IMR-90 (cell line): ENCODE data around the gene IGLL5. TPM values are rescaled to one million over a fixed set of nuclear protein-coding genes. Genes with fewer than 3 reads are reported as not detected.

Source experiments
- ATAC-seq: fragments of 200-7000 bp; cut with Tn5 transposase; 2 replicates; pipeline ENCODE4 v1.9.1; 2020; ENCODE audit warnings: low read depth, mild to moderate bottlenecking, moderate library complexity
- BruUV-seq: library from RNA; stranded (reverse); fragments of 400-500 nt; replicated peaks from 2 replicates; lab custom pipeline; 2021; lab: Mats Ljungman, UMichigan
- CTCF ChIA-PET: fragments of 300-600 bp; formaldehyde crosslinking; extraction: SDS; loops from one replicate; lab custom pipeline; 2021; ENCODE audit warnings: antibody characterized with exemption; lab: Yijun Ruan, JAX
- POLR2A ChIA-PET: fragments of 300-600 bp; sonication (Branson Sonifier 250); formaldehyde crosslinking; loops from one replicate; lab custom pipeline; 2022; ENCODE audit warnings: antibody characterized with exemption; ENCODE audit not compliant: unreplicated experiment; lab: Charles Lee
- DNase-seq: peaks from one replicate; pipeline ENCODE4 v3.0.0; 2013
- H2AFZ ChIP-seq: replicated peaks from 2 replicates; pipeline ENCODE3; 2013; ENCODE audit warnings: low read length, mild to moderate bottlenecking; ENCODE audit not compliant: poor library complexity
- H2AK5ac ChIP-seq: 2 replicates; pipeline ENCODE4 v1.6.1; 2013; ENCODE audit warnings: low read depth, low read length, inconsistent platforms
- H2AK9ac ChIP-seq: replicated peaks from 2 replicates; pipeline ENCODE3; 2013; ENCODE audit warnings: mild to moderate bottlenecking, low read depth, low read length, moderate library complexity; ENCODE audit not compliant: poor library complexity
- H2BK120ac ChIP-seq: 2 replicates; pipeline ENCODE4 v1.6.1; 2013; ENCODE audit warnings: low read depth, low read length, inconsistent platforms
- H2BK15ac ChIP-seq: 3 replicates; pipeline ENCODE4 v1.6.1; 2013; ENCODE audit warnings: low read depth, low read length, inconsistent platforms
- H2BK20ac ChIP-seq: 2 replicates; pipeline ENCODE4 v1.6.1; 2013; ENCODE audit warnings: low read depth, mild to moderate bottlenecking, inconsistent platforms, low read length, moderate library complexity
- H2BK5ac ChIP-seq: 2 replicates; pipeline ENCODE4 v1.6.1; 2013; ENCODE audit warnings: mild to moderate bottlenecking, low read depth, low read length, inconsistent platforms; ENCODE audit not compliant: poor library complexity, severe bottlenecking
- H3K14ac ChIP-seq: replicated peaks from 2 replicates; pipeline ENCODE4 v1.6.1; 2013; ENCODE audit warnings: low read depth, low read length, inconsistent platforms
- H3K18ac ChIP-seq: 2 replicates; pipeline ENCODE4 v1.6.1; 2013; ENCODE audit warnings: low read depth, low read length, control low read depth
- H3K23ac ChIP-seq: 2 replicates; pipeline ENCODE4 v1.6.1; 2013; ENCODE audit warnings: low read depth, low read length, inconsistent platforms
- H3K27ac ChIP-seq: 2 replicates; pipeline ENCODE4 v1.5.1; 2013; ENCODE audit warnings: mild to moderate bottlenecking, control low read depth, low read length; ENCODE audit not compliant: insufficient read depth
- H3K27me3 ChIP-seq: 2 replicates; pipeline ENCODE4 v1.6.1; 2013; ENCODE audit warnings: low read length; ENCODE audit not compliant: control insufficient read depth, insufficient read depth
- H3K36me3 ChIP-seq: 2 replicates; pipeline ENCODE4 v1.6.1; 2013; ENCODE audit warnings: low read length, mixed read lengths; ENCODE audit not compliant: control insufficient read depth, insufficient read depth
- H3K4ac ChIP-seq: 2 replicates; pipeline ENCODE4 v1.6.1; 2013; ENCODE audit warnings: low read depth, low read length, inconsistent platforms
- H3K4me1 ChIP-seq: 2 replicates; pipeline ENCODE4 v1.6.1; 2013; ENCODE audit warnings: low read length, mixed read lengths; ENCODE audit not compliant: control insufficient read depth, insufficient read depth
- H3K4me2 ChIP-seq: 2 replicates; pipeline ENCODE4 v1.6.1; 2013; ENCODE audit warnings: low read depth, mild to moderate bottlenecking, control low read depth, low read length, moderate library complexity
- H3K4me3 ChIP-seq: 2 replicates; pipeline ENCODE4 v1.5.1; 2013; ENCODE audit warnings: low read depth, mild to moderate bottlenecking, control low read depth, low read length, moderate library complexity; ENCODE audit not compliant: insufficient read depth
- H3K56ac ChIP-seq: 2 replicates; pipeline ENCODE4 v1.6.1; 2013; ENCODE audit warnings: low read length, inconsistent platforms; ENCODE audit not compliant: insufficient read depth; ENCODE audit errors: extremely low read depth
- H3K79me1 ChIP-seq, 2 experiments: 2 replicates each; pipeline ENCODE4 v1.6.1; 2013; ENCODE audit warnings: low read length in 2 of 2, inconsistent platforms in 1 of 2, low read depth in 1 of 2
- H3K9ac ChIP-seq: 2 replicates; pipeline ENCODE4 v1.6.1; 2013; ENCODE audit warnings: low read depth, low read length, control low read depth
- H3K9me1 ChIP-seq: 2 replicates; pipeline ENCODE4 v1.6.1; 2013; ENCODE audit warnings: low read length, inconsistent platforms; ENCODE audit not compliant: insufficient read depth
- H3K9me3 ChIP-seq: 2 replicates; pipeline ENCODE4 v1.6.1; 2013; ENCODE audit warnings: low read length; ENCODE audit not compliant: control insufficient read depth, insufficient read depth
- H4K20me1 ChIP-seq: 2 replicates; pipeline ENCODE4 v1.6.1; 2013; ENCODE audit warnings: low read length, inconsistent platforms; ENCODE audit not compliant: insufficient read depth
- H4K5ac ChIP-seq: 2 replicates; pipeline ENCODE4 v1.6.1; 2013; ENCODE audit warnings: mild to moderate bottlenecking, low read depth, low read length, control low read depth
- H4K8ac ChIP-seq, 2 experiments: 2 replicates each; pipeline ENCODE4 v1.6.1; 2013; ENCODE audit warnings: low read depth in 2 of 2, low read length in 2 of 2, control low read depth in 1 of 2, inconsistent platforms in 1 of 2
- H4K91ac ChIP-seq: 2 replicates; pipeline ENCODE4 v1.6.1; 2013; ENCODE audit warnings: low read depth, low read length, inconsistent platforms; ENCODE audit not compliant: insufficient read depth
- BHLHE40 ChIP-seq: fragments of 150-350 bp; IDR thresholded peaks from 2 replicates; pipeline ENCODE4 v1.6.1; 2016; ENCODE audit warnings: mild to moderate bottlenecking, low read depth, low read length
- CEBPB ChIP-seq: IDR thresholded peaks from 2 replicates; pipeline ENCODE4 v1.6.1; 2012; ENCODE audit warnings: low read depth, low read length, improper control_type of control experiment
- CHD1 ChIP-seq: IDR thresholded peaks from 2 replicates; pipeline ENCODE4 v1.6.1; 2012; ENCODE audit warnings: low read depth, low read length, improper control_type of control experiment
- FOS ChIP-seq: fragments of 150-350 bp; IDR thresholded peaks from 2 replicates; pipeline ENCODE4 v1.6.1; 2016; ENCODE audit warnings: low read depth, low read length
- MXI1 ChIP-seq: IDR thresholded peaks from 2 replicates; pipeline ENCODE4 v1.6.1; 2012; ENCODE audit warnings: low read depth, mild to moderate bottlenecking, low read length, moderate library complexity, borderline replicate concordance
- NFE2L2 ChIP-seq: fragments of 150-350 bp; IDR thresholded peaks from 2 replicates; pipeline ENCODE4 v1.6.1; 2016; ENCODE audit warnings: low read depth, mild to moderate bottlenecking, low read length
- POLR2A ChIP-seq: IDR thresholded peaks from 2 replicates; pipeline ENCODE4 v1.6.1; 2012; ENCODE audit warnings: mild to moderate bottlenecking, low read depth, low read length
- RAD21 ChIP-seq: IDR thresholded peaks from 2 replicates; pipeline ENCODE4 v1.6.1; 2012; ENCODE audit warnings: low read length, improper control_type of control experiment
- RCOR1 ChIP-seq: IDR thresholded peaks from 2 replicates; pipeline ENCODE4 v1.6.1; 2012; ENCODE audit warnings: mild to moderate bottlenecking, low read length, improper control_type of control experiment; ENCODE audit not compliant: insufficient replicate concordance
- RFX5 ChIP-seq: IDR thresholded peaks from 2 replicates; pipeline ENCODE4 v1.8.0; 2012; ENCODE audit warnings: low read depth, mild to moderate bottlenecking, low read length, moderate library complexity
- WGBS, 2 experiments: methylation state at CpG; one replicate each; pipeline versions ENCODE4 v1.1.5 to v1.1.7; 2013; ENCODE audit warnings: missing lambda C conversion rate in 2 of 2; ENCODE audit not compliant: insufficient read length in 1 of 2; ENCODE audit errors: extremely low coverage in 2 of 2; 5-methylcytosine and 5-hydroxymethylcytosine counted together
- dilution Hi-C: fragments of 300-500 bp; cut with HindIII; formaldehyde crosslinking; loops from one replicate; pipeline ENCODE4 v1.14.3; 2018; ENCODE audit warnings: low sequenced_read_pairs; ENCODE audit not compliant: unreplicated experiment
- in situ Hi-C: fragments of 300-500 bp; cut with MboI; formaldehyde crosslinking; loops from 3 replicates; pipeline ENCODE4 v1.14.3; 2019; ENCODE audit warnings: low sequenced_read_pairs, inconsistent platforms, mixed read lengths
- intact Hi-C: fragments of 100-400 bp; cut with micrococcal nuclease; formaldehyde crosslinking; loops from 2 replicates; pipeline ENCODE4 v1.10.0; 2022
- polyA plus RNA-seq, 3 experiments: library from polyadenylated mRNA; depleted of rRNA; stranded (reverse); fragments of >200 nt; gene quantifications; 2 replicates each; pipeline ENCODE4 v1.2.3, GENCODE V29; 2012; ENCODE audit warnings: low replicate concordance in 1 of 3
- total RNA-seq: library from RNA; depleted of rRNA; stranded (reverse); fragments of >200 nt; gene quantifications from 2 replicates; pipeline ENCODE4 v1.2.3, GENCODE V29; 2012
- TF ChIP-seq, protein P1 (sequence below): conservative IDR thresholded peaks from 2 replicates; pipeline ENCODE4 v1.5.1; 2012; ENCODE audit warnings: mild to moderate bottlenecking, low read depth, low read length, improper control_type of control experiment
- TF ChIP-seq, protein P2 (sequence below): fragments of 150-350 bp; IDR thresholded peaks from 2 replicates; pipeline ENCODE4 v1.6.1; 2016; ENCODE audit warnings: low read depth, mild to moderate bottlenecking, low read length, moderate library complexity, borderline replicate concordance
- TF ChIP-seq, protein P3 (sequence below): fragments of 150-350 bp; IDR thresholded peaks from 2 replicates; pipeline ENCODE4 v1.6.1; 2017; ENCODE audit warnings: mild to moderate bottlenecking, antibody characterized with exemption, low read length, low read depth

Gene IGLL5
- total and polyA plus RNA-seq, 2 of the 4 experiments (the other 2 are of a cell fraction), result not detected

DNA sequence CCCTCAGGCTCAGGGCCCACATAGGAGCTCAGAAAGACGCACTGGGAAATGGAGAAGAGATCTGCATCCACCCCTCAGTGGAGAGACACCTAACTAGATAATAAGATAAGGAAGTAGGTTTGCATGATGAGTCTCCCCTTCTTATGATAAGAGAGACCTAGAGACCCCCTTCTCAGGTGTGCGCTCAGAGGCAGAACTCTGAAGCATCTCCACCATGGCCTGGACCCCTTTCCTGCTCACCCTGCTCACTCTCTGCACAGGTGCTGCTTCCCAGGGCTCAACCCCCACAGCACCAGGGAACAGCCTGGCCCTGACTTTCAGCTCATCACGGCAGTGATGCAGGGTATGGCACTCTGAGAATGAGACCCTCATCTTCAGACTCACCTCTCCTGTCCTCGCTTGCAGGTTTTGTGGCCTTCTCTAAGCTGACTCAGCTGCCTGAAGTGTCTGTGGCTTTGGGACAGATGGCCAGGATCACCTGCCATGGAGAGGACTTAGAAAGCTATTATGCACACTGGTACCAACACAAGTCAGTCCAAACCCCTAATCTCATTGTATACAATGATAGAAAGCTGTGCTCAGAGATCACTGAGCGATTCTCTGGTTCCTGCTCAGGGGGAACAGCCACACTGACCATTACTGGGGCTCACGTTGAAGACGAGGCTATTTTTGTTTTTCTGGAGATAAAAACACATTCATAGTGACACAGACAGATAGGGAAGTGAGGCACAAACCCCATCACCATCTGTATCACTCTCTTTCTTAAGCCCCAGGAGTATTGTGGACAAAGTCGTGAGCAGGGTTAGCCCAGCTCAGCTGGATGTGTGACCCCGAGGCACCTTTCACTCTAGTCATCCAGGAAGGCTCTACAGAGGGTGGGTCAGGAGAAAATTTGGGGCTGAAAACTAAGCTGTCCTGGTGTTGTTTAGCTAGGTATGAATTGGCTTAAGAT lies 29.7 kb upstream of the IGLL5 start (continued):
- TF ChIP-seq RCOR1, result no peak

DNA sequence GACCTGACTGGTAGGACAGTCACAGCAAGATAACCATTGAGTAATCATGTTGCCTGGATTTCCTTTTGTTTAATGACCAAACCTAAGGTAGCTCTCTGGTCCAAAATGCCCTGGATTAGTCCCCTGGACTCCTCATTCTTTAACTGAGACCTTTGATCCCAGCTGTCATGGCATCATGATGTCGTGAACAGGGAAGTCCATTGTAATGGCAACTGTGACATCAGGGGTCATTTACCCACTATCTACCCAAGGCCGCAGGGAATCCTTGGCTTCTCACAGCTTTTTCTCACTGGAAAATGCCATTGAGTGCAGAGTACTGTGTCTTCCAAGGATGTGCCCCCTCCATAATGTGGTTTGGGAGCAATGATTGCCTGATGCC lies 29.1 kb upstream of the IGLL5 start:
- TF ChIP-seq, protein P1, sequence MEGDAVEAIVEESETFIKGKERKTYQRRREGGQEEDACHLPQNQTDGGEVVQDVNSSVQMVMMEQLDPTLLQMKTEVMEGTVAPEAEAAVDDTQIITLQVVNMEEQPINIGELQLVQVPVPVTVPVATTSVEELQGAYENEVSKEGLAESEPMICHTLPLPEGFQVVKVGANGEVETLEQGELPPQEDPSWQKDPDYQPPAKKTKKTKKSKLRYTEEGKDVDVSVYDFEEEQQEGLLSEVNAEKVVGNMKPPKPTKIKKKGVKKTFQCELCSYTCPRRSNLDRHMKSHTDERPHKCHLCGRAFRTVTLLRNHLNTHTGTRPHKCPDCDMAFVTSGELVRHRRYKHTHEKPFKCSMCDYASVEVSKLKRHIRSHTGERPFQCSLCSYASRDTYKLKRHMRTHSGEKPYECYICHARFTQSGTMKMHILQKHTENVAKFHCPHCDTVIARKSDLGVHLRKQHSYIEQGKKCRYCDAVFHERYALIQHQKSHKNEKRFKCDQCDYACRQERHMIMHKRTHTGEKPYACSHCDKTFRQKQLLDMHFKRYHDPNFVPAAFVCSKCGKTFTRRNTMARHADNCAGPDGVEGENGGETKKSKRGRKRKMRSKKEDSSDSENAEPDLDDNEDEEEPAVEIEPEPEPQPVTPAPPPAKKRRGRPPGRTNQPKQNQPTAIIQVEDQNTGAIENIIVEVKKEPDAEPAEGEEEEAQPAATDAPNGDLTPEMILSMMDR, result no peak
- no peak for TF ChIP-seq POLR2A
- no peak for TF ChIP-seq CEBPB
- no peak for TF ChIP-seq CHD1
- no peak for TF ChIP-seq RFX5
- no peak for TF ChIP-seq BHLHE40
- TF ChIP-seq RAD21, result no peak
- TF ChIP-seq, protein P2, sequence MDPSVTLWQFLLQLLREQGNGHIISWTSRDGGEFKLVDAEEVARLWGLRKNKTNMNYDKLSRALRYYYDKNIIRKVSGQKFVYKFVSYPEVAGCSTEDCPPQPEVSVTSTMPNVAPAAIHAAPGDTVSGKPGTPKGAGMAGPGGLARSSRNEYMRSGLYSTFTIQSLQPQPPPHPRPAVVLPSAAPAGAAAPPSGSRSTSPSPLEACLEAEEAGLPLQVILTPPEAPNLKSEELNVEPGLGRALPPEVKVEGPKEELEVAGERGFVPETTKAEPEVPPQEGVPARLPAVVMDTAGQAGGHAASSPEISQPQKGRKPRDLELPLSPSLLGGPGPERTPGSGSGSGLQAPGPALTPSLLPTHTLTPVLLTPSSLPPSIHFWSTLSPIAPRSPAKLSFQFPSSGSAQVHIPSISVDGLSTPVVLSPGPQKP, result no peak
- no peak for TF ChIP-seq MXI1
- no peak for TF ChIP-seq FOS
- TF ChIP-seq, protein P3, sequence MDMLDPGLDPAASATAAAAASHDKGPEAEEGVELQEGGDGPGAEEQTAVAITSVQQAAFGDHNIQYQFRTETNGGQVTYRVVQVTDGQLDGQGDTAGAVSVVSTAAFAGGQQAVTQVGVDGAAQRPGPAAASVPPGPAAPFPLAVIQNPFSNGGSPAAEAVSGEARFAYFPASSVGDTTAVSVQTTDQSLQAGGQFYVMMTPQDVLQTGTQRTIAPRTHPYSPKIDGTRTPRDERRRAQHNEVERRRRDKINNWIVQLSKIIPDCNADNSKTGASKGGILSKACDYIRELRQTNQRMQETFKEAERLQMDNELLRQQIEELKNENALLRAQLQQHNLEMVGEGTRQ, result no peak
- TF ChIP-seq NFE2L2, result no peak
- Histone ChIP-seq H3K36me3 (no peaks in the 10 kb centered on the region), H3K4me3 (no peak overlapping the region), H4K20me1 (no peaks in the 10 kb centered on the region), H3K4me2 (no peak overlapping the region), H2AK5ac (no peak overlapping the region), H2AK9ac (no peak overlapping the region), H3K14ac (no peak overlapping the region), H3K23ac (no peak overlapping the region), H3K9ac (no peak overlapping the region), H3K56ac (no peak overlapping the region), H3K4me1 (no peaks in the 10 kb centered on the region), H3K27ac (no peak overlapping the region), H2BK20ac (no peak overlapping the region), H4K8ac (no peak overlapping the region), H2BK5ac (no peak overlapping the region), H2BK120ac (no peak overlapping the region), H3K27me3 (peaks cover 10% of the 10 kb centered on the region), H3K18ac (no peak overlapping the region), H3K9me3 (no peaks in the 10 kb centered on the region), H2BK15ac (no peak overlapping the region), H4K91ac (no peak overlapping the region), H2AFZ (no peak overlapping the region), H3K9me1 (no peaks in the 10 kb centered on the region), H3K79me1 (no peaks in the 10 kb centered on the region), H3K4ac (no peak overlapping the region), H4K5ac (no peak overlapping the region)
- CTCF ChIA-PET, result no interaction called here
- in situ Hi-C loops (loop anchor here (10.0 kb wide), 1 partner anchor 266 kb away; no protein-coding TSS in a partner anchor), dilution Hi-C loops (no loop called here), intact Hi-C loops (no loop called here)
- ATAC-seq (no peak), DNase-seq (no peak)
- no TSS peak for BruUV-seq
- no CpG with 5 or more reads among the region's 2 CpGs for WGBS, 2 experiments
- POLR2A ChIA-PET, result no interaction called here
